NCI-H460 (cell line): ENCODE measurements around the gene RALGAPA2. TPM values are rescaled to one million over a fixed set of nuclear protein-coding genes. Genes with fewer than 3 reads are reported as not detected.
A peak's percentile ranks its signal among the peaks of the same experiment; 100 is the strongest.

Experiments used
- DNase-seq: peaks from one replicate; pipeline ENCODE4 v3.0.0-alpha.2; 2016; ENCODE audit warnings: low read depth; ENCODE audit errors: extremely low read depth
- total RNA-seq: library from RNA; depleted of rRNA; stranded (reverse); fragments of >200 nt; shearing (Covaris generic); gene quantifications from 2 replicates; pipeline ENCODE4 v1.2.3, GENCODE V29; 2014

Gene RALGAPA2
- total RNA-seq, 1 experiment from 2014 or later = 9.2 TPM

DNA sequence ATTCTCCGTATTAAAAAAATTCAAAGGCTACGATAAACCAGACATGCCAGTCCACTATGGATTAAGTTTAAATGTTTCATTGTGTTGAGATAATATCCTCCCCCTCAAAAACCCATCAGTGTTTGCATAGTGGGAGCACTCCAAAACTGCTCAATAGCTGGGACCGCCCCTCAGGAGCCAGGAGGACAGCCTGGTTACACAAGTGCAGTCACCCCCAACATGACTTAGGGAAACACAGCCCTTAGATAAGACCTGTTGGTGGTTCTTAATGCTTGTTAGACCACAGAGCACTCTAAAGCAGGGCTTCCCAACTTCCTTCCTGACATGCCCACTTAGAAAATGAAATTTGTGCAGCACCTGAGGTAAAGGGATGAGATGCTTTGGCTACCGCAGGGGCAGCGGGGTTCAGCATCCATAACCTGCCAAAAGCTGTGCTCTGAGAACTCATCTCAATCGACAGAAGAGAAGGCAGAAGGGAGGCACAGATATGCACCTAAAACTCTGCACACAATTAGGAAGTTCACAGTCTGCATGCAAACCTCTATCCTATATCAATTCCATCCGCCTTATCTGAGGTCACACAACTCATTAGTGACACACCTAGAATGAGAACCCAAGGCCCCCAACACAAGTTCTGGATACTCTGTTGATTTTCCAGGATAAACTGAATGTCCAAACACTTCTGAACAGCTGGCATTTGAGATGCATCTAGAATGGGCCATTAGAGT lies 74.3 kb downstream of the RALGAPA2 start:
- no peak for DNase-seq

GRCh38 chr20:20635006-20635405 lies 77.4 kb downstream of the RALGAPA2 start:
- no peak for DNase-seq

DNA sequence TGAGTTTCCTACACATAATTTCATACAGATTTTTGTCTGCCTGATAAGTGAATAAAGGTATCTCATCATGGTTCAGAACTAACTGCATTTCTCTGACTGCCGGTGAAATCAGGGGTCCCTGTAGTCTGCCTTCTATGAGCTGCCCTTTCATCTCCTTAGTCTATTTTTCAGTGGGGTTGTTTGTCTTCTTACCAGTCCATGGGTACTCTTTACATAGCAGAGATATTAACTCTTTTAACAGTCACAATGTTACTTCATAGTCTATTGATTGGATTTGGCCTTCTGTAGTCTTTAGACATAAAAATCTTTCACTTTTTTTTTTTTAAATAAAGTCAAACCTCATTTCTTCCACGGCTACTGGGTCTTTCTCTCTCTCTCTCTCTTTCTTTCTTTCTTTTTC lies 79.8 kb downstream of the RALGAPA2 start:
- DNase-seq = no peak

- DNase-seq = no peak
Observed at GRCh38 chr20:20630551-20630950, 81.9 kb downstream of the RALGAPA2 start.

DNA sequence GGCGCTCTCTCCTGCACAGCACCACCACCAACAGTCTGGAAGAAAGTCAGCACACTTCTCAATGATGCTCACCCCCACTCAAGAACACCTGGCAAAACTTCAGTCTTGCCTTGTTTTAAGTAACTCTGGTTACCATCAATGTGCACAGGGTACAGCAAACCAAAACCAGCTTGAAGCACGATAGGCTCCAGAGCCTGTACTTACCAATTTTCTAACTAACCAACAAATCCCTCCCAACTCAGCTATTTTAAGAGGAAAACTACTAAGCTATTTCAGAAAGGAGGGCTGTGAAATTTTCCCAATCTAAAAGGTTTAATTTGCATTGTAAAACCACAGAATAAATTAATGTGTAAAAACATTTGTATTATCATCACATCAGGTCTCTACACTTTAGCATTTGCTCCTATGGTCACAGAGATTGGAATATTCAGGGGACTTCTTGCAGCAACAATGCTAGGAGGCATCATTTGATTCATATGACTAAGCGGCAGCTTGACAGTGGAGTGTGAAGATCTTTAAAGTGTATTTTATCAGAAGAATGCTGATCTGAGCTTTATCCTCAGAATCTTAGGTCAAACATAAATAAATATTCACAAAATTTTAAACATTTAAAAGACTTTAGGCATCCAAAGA lies 82.8 kb downstream of the RALGAPA2 start:
- no peak for DNase-seq

DNA sequence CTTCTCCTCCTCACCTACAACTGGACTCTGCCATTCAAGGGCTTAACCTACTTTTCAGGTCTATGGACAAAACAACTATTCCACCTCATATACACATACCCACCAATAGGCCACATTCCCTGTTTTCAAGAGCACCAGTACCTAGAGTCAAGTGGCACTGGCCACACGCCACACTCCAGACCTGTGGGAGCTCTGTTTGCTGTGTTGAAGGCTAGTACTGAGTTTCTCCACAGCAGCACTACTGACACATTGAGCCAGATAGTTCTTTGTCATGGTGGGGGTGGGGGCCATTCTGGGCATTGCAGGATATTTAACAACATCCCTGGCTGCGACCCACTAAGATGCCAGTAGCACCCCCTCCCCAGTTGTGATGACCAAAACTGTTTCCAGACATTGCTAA lies 84.1 kb downstream of the RALGAPA2 start:
- DNase-seq = no peak

DNA sequence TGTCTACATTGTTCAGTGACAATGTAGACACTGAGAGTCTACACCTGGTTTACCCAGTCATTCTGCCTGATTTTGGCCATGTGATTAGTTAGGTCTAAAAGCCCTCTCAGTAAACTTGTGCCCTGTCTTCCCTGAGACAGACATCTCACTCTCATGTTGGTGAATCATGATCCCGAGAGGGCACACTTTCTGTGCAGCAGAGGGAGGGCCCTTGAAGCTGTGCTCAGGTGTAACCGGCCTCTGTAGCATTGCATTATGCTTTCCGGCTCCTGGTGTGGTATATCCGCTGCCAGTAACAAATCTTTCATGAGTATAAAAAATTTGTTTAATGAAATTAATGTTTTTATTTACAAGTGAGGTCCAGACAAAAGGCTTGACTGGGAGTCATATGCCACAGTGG lies 85.0 kb downstream of the RALGAPA2 start:
- no peak for DNase-seq

DNA sequence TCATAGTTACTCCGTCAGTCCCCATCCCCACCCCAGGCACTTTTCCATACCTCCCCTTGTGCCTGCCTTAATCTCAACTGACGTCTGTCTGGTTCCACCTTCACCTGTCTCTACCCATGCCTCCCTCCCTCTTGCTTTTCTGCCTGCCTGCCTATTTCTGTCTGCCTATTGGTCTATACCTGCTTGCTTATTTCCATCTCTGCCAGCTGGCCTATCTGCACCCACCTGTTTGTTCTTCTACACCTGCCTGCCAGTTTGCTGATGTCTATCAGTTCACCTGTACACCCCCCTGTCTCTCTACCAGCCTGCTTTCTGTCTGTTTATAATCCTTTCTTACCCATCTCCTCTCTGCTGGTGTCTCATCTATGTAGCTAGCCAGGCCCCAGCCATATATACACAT lies 87.5 kb downstream of the RALGAPA2 start:
- DNase-seq = no peak

DNA sequence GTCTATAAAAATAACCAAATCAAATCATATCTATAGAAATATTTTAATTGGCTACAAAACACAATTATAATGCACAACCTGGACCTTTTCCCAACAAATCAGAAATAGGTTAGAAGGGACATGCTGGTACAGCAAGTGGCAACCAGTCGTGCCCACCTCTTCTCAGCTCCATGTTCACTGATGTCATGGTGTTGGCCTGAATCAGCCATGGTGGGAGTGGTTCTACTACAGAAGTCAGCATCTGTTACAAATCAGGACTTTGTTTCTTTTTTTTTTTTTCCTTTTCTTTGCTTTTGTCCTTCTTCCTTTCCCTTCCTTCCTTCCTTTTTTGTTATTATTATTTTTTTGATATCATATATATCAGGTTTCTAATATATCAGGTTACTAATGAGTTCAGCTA lies 91.2 kb downstream of the RALGAPA2 start:
- DNase-seq = no peak

DNA sequence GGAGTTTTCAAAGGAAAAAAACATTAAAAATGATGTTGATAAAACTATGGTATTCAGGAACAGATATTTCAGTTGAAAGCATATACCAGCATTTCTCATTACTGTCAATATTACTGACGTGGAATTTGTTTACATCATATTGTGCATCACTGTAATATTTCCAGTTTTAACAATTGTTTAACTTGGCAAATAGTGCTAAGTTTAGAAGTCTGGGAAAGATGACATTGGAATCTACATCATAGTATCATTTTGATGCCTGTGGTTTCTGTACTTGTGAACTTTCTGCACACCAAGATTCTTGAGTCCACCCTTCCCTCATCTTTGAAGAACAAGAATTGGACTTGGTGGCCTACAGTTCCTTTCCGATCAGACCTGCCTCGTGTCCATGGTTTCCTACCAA lies 98.1 kb downstream of the RALGAPA2 start:
- DNase-seq = no peak

DNA sequence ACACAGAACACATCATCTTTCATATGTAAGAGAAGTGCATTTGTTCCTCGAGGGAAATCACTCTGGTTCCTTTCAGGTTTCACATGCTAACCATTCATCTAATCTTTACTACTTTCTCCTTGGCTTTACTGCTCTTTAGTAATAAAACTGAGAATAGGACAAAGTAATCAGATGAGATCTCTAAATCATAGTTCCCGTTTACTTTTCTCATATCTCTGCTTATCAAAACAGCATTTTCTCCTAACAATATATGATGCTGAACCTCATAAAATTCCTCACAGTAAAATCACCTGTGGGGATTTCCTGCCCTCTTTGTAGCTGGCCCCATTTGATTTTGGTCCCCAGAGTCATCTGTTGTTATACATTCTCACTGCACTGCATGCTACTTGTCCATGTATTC lies 100.2 kb downstream of the RALGAPA2 start:
- DNase-seq = no peak

DNA sequence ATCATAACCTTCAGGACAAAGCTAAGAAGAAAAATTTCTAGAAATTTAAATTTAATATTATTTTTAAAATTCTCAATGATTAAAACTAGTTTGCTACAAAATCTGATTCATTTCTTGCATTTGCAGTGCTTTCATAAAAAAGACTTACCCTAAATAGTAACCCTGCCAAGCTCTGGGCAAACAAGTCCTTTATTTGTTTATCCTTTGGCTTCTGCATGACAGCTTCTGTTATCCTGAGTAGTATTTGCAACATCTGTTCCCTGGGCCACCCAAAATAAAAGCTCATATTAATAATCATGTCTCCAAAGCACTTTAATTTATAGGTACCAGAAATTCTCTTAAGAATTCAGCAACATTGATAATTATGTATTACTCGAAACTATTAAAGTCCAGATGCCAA lies 101.3 kb downstream of the RALGAPA2 start:
- DNase-seq = no peak

DNA sequence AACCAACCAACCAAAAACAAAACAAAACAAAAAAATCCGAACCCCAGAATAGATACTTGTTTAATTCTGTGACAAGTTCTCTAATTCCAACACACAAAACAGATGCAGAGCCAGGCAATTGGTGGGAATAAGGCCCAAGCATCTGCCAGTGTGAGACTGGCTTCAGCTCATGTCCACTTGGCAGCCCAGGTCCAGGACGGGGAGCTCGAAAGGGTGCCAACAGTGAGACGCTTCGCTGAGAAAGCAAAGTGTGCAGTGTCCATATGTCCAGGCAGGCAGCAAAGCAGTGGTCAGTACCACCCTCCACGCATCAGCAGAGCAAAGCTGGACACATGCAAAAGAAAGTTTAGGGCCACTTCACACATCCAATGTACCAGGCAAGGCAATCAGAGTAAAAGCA lies 102.9 kb downstream of the RALGAPA2 start:
- DNase-seq = no peak

DNA sequence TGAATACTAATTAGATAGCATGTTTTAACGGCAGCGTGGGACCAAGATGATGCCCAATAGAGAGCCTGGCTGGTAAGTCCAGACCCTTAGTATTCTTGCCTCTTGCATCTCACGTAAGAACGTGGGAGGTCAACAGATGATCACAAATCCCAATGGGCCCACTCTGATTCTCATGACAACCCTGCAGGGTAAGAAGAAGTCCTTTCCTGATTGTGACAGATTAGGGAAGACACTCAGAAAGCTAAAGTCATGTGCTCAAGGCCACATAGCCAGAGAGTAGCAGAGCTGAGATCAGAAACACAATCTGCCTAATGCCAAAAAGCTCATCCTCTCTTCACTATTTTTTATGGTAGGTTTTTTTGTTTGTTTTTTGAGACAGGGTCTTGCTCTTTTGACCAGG lies 103.8 kb downstream of the RALGAPA2 start:
- DNase-seq = no peak

- DNase-seq = no peak
Observed at GRCh38 chr20:20608041-20608440, 104.4 kb downstream of the RALGAPA2 start.

GRCh38 chr20:20606881-20607280 lies 105.6 kb downstream of the RALGAPA2 start:
- no peak for DNase-seq

GRCh38 chr20:20606050-20606449 lies 106.4 kb downstream of the RALGAPA2 start:
- no peak for DNase-seq

DNA sequence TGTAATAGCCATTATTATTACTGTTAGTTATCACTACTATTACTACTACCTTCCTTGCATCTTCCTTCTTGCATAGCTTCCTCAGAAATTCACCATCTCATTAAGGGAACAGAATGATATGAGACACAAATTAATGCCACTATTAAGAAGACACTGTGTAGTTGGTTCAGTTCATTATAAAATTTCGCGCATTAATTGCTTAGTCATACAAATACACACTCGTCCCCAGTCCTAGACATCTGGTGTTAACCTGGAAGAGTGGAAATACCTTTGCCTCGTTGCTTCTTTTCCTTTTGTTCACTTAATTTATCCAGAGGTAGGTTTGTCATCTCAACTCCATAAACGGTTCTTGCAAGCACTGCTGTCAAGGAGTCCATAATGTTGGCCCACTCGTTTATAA lies 107.5 kb downstream of the RALGAPA2 start:
- no peak for DNase-seq

DNA sequence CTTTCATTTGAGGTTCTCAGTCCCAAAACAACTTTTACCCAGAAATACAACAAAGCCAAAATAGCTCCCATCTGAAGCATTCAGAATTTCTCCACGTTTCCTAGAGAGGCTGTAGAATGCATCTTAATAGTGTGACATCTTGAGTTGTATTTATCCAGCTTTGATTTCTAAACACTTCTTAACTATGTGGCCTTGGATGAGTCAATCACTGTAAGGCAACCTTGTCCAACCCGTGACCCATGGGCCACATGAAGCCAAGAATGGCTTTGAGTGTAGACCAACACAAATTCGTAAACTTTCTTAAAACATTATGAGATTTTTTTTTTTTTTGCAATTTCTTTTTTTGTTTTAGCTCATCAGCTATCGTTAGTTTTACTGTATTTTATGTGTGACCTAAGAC lies 108.1 kb downstream of the RALGAPA2 start:
- no peak for DNase-seq

- no peak for DNase-seq
Observed at GRCh38 chr20:20603339-20603990, 109.0 kb downstream of the RALGAPA2 start.

- no peak for DNase-seq
Observed at GRCh38 chr20:20597966-20598365, 114.5 kb downstream of the RALGAPA2 start.

DNA sequence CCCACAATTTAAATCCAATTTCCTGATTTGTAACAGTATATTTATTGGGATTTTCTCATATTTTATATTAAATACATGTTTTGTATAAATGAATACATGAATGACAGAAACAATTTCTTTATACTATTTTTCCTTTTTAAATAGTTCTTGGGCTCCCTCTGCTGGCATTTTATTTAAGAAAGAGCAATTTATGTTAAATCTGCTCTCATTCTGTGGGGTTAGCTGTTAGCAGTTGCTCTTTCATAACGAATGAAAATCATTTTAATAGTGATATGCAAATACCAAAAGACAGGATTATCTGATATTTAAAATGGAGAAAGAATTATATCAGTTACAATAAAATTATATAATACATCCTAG lies 118.3 kb downstream of the RALGAPA2 start:
- peak; percentile 26 for DNase-seq
